ENCODE results near the gene RUBCN. TPM values are rescaled to one million over a fixed set of nuclear protein-coding genes. Genes with fewer than 3 reads are reported as not detected.

The RUBCN gene
- total and polyA plus RNA-seq, 8 donors = 12.3 to 33.0 (median 14.5) TPM

- no peak for TF ChIP-seq CTCF (IDR thresholded peaks at IDR 0.05)
- Histone ChIP-seq H3K4me3 (no peak overlapping the region), H3K36me3 (peaks cover 0 to 48% of the 10 kb centered on the region in 2 donors), H3K9me3 (no peaks in the 10 kb centered on the region), H3K27ac (no peak overlapping the region), H3K4me1 (no peaks in the 10 kb centered on the region), H3K27me3 (no peaks in the 10 kb centered on the region)
- intact Hi-C loops (cut with DNase I) = no loop called here
- DNase-seq = no peak
- ATAC-seq = no peak
Observed at GRCh38 chr3:197706658-197707057, 30.0 kb downstream of the RUBCN start.

GRCh38 chr3:197701841-197702240 lies 34.9 kb downstream of the RUBCN start:
- peaks cover 0 to 96% of the 10 kb centered on the region in 2 donors for H3K36me3 ChIP-seq
- ATAC-seq = no peak
- H3K4me3 ChIP-seq = no peak overlapping the region
- DNase-seq = no peak
- intact Hi-C loops (cut with DNase I) = no loop called here
- TF ChIP-seq CTCF (IDR thresholded peaks at IDR 0.05) = no peak
- H3K4me1 ChIP-seq = no peaks in the 10 kb centered on the region
- H3K9me3 ChIP-seq = no peaks in the 10 kb centered on the region
- no peaks in the 10 kb centered on the region for H3K27me3 ChIP-seq
- no peak overlapping the region for H3K27ac ChIP-seq

- Histone ChIP-seq H3K27me3 (no peaks in the 10 kb centered on the region), H3K36me3 (peaks cover 0 to 99% of the 10 kb centered on the region in 2 donors), H3K4me3 (no peak overlapping the region), H3K4me1 (no peaks in the 10 kb centered on the region), H3K9me3 (no peaks in the 10 kb centered on the region), H3K27ac (no peak overlapping the region)
- no peak for TF ChIP-seq CTCF (IDR thresholded peaks at IDR 0.05)
- intact Hi-C loops (cut with DNase I) = no loop called here
- ATAC-seq (no peak), DNase-seq (no peak)
Observed at GRCh38 chr3:197700095-197700494, 36.6 kb downstream of the RUBCN start.

- H3K27me3 ChIP-seq = no peaks in the 10 kb centered on the region
- no peak overlapping the region for H3K27ac ChIP-seq
- no peaks in the 10 kb centered on the region for H3K9me3 ChIP-seq
- no peak for TF ChIP-seq CTCF (IDR thresholded peaks at IDR 0.05)
- no peak for DNase-seq
- intact Hi-C loops (cut with DNase I) = no loop called here
- H3K4me3 ChIP-seq = no peak overlapping the region
- peaks cover 0 to 5% of the 10 kb centered on the region in 2 donors for H3K4me1 ChIP-seq
- no peak for ATAC-seq
- peaks cover 0 to 99% of the 10 kb centered on the region in 2 donors for H3K36me3 ChIP-seq
Observed at GRCh38 chr3:197697355-197697754, 39.3 kb downstream of the RUBCN start.

GRCh38 chr3:197694251-197694650 lies 42.5 kb downstream of the RUBCN start:
- Histone ChIP-seq H3K27ac (no peak overlapping the region), H3K4me1 (peaks cover 0 to 5% of the 10 kb centered on the region in 2 donors), H3K36me3 (peaks cover 0 to 97% of the 10 kb centered on the region in 2 donors), H3K27me3 (no peaks in the 10 kb centered on the region), H3K9me3 (no peaks in the 10 kb centered on the region), H3K4me3 (no peak overlapping the region)
- no peak for TF ChIP-seq CTCF (IDR thresholded peaks at IDR 0.05)
- ATAC-seq (no peak), DNase-seq (no peak)
- intact Hi-C loops (cut with DNase I) = no loop called here

All from left lung (tissue), 10 donors.